KOPT-K1 (cell line): Measurements from ENCODE around the gene PTX3.

Experiments used
- H3K27ac ChIP-seq: fragments of 200-600 bp; sonication (generic); 2 replicates; pipeline ENCODE4 v1.5.1; 2016; ENCODE audit warnings: antibody characterized with exemption, mild to moderate bottlenecking, low read depth, low read length; ENCODE audit not compliant: poor library complexity, severe bottlenecking
- H3K36me3 ChIP-seq: fragments of 200-600 bp; sonication (generic); 2 replicates; pipeline ENCODE4 v1.5.1; 2017; ENCODE audit warnings: antibody characterized with exemption, mild to moderate bottlenecking, low read length, moderate library complexity; ENCODE audit not compliant: insufficient read depth
- H3K9me3 ChIP-seq: fragments of 200-600 bp; sonication (generic); 2 replicates; pipeline ENCODE4 v1.5.1; 2017; ENCODE audit warnings: antibody characterized with exemption, low read length, mild to moderate bottlenecking; ENCODE audit not compliant: insufficient read depth, poor library complexity, severe bottlenecking

The PTX3 gene

DNA sequence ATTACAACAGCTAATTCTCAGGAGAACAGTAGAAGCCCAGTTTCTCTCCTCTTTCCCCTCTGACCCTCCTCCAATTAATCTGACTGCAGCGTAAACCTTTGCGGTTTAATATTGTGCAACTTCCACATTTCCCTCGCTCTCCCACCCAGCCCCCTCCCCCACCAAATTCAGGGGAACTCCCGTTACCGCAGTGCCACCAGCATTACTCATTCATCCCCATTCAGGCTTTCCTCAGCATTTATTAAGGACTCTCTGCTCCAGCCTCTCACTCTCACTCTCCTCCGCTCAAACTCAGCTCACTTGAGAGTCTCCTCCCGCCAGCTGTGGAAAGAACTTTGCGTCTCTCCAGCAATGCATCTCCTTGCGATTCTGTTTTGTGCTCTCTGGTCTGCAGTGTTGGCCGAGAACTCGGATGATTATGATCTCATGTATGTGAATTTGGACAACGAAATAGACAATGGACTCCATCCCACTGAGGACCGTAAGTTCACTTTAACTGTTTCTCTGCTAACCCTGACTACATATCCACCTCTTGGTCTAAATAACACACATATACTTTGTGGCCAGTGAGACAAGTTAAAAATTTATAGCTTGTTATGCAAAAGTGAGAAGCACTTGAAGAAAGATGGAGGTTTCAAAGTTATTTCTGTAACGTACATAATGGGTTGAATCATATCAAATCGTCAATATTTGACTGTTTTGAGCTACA lies at the start of gene PTX3:
PTX3 (plus strand) TSS at position 268 of the 709 bp plus-strand sequence; CDS start at position 352, 84 bp downstream.
- Histone ChIP-seq H3K27ac (no peak within 1 kb of the TSS), H3K36me3 (no peaks in the 10 kb centered on the region), H3K9me3 (no peaks in the 10 kb centered on the region)

DNA sequence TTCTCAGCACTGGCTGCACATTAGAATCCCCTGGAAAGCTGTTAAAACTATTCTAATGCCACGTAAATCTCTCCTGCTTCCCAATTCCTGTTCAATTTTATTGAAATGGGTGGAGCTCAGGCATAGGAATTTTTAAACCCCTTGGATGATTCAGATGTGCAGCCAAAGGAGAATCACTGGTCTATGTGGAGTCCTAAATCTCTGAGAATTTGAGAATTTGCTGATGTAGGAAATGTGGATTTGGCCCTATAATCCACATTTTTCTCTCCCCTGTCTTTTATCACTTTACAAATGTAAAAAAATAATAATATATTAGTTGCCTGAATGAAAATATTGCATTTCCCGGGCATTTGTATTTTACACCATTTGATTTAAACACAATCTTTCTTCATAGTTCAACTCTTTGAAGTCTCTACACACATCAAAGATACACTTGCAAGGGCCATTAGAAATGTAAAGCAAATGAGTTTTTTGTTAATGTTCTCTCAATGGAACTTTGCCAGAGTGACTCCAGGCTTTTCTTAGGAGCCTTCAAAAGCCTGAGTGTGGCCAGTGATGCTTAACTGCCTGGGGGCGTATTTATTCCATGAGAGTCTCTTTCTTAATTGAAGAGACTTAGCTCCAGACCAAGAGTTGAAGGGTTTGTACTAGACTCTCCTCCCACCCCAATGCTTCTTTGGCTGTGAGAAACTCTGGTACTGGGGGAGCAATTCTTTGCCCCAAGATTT lies 48.8 kb upstream of the PTX3 start:
- Histone ChIP-seq H3K27ac (no peak overlapping the region), H3K9me3 (no peaks in the 10 kb centered on the region), H3K36me3 (no peaks in the 10 kb centered on the region)

DNA sequence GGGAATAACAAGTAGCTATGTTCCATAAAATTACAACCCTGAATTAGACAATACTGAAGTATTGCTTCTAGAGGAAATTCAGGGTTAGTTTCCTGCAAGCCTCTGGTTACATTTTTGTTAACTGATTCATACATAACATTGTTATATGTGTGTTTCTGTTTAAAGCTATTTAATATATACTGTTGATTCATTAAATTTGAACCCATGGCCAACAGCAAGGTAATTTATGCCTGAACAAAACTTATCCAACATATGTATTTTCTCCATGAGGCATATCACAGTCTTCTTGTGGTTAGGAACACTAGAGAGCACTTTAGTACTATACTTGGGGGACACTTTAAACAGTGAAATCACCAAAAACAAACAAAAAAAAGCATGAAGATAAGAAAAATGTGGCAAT lies 47.7 kb upstream of the PTX3 start:
- Histone ChIP-seq H3K27ac (no peak overlapping the region), H3K9me3 (no peaks in the 10 kb centered on the region), H3K36me3 (no peaks in the 10 kb centered on the region)

DNA sequence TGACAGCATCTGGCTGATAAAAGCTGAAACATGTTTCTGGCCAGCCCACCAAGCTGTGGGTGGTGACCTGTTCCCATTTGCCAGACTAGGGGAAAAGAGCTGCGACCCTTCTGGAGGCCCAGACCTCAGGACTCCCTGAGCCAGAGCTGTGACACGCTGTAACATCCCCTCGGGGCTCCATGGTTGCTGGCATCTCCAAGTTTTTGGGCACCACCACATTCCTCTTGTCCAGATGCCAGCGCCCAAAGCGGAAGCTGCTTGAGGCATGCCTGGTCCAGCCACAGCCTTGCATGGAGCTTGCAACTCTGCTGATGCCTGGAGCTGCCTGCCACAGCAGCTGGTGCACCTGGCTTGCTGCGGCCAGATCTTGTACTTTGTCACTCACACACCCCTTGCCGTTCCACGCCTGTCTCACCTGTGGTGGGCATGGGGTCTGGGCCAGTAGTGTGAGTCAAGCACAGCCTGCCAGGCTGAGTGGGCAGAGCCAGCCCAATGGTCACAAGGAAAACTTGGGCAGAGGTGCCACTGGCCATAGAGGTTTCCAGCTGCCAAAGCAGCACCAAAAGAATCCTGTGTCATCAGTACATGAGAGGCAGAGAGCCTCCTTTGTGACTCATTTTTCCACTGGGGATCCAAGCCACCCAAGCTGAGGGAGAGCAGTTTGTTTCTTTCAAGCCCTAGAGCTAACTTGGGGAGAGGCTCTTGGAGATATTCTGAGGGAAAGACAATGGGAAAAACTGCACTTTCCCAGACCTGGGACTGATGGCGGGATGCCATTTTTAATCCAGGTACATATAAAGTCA lies 45.7 kb upstream of the PTX3 start:
- no peak overlapping the region for H3K27ac ChIP-seq
- H3K9me3 ChIP-seq: no peaks in the 10 kb centered on the region

DNA sequence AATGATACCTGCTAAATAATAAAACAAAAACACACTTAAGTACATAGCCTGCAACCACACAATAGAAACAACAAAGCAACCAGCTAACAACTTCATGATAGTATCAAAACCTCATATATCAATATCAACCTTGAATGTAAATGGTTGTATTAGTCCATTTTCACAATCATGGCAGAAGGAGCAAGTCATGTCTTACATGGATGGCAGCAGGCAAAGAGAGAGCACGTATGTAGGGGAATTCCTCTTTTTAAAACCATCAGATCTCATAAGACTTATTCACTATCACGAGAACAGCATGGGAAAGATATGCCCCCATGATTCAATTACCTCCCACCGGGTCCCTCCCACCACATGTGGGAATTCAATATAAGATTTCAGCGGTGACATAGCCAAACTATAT lies 44.5 kb upstream of the PTX3 start:
- no peak overlapping the region for H3K27ac ChIP-seq
- H3K9me3 ChIP-seq: no peaks in the 10 kb centered on the region
- no peaks in the 10 kb centered on the region for H3K36me3 ChIP-seq

More for the DNA sequence above, 45.7 kb upstream of the PTX3 start:
- no peaks in the 10 kb centered on the region for H3K36me3 ChIP-seq

DNA sequence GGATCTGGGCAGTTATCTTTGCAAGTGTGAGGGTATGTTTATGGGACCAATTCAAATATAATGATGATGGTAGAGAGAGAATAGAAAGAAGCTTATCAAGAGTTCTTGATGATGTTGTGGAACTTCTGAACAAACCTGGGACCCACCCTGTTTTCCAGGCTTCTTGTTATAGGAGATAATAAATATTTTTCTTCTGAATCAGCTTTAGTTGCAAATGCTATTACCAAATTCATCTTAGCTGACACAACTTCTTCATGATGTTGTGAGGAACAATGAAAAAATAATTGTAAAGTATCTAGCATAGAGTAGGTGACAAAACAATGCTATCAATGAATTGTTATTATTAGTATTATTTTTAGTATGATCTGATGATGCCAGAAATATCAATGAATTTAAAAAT lies 43.5 kb upstream of the PTX3 start:
- H3K27ac ChIP-seq: no peak overlapping the region
- no peaks in the 10 kb centered on the region for H3K36me3 ChIP-seq
- H3K9me3 ChIP-seq: no peaks in the 10 kb centered on the region

DNA sequence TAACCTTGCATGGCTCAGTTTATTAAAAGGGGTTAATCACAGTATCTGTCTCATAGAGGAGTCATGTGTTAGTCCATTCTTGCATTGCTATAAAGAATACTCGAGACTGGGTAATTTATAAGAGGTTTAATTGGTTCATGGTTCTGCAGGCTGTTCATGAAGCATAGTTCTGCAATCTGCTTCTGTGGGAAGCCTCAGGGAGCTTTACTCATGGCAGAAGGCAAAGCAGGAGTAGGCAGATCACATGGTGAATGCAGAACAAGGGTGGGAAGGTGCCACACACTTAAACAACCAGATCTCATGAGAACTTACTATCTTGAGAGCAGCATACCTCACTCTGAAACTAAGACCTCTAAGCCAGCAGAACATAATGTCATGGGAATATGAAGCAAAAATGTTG lies 42.2 kb upstream of the PTX3 start:
- Histone ChIP-seq H3K27ac (no peak overlapping the region), H3K36me3 (no peaks in the 10 kb centered on the region), H3K9me3 (no peaks in the 10 kb centered on the region)

DNA sequence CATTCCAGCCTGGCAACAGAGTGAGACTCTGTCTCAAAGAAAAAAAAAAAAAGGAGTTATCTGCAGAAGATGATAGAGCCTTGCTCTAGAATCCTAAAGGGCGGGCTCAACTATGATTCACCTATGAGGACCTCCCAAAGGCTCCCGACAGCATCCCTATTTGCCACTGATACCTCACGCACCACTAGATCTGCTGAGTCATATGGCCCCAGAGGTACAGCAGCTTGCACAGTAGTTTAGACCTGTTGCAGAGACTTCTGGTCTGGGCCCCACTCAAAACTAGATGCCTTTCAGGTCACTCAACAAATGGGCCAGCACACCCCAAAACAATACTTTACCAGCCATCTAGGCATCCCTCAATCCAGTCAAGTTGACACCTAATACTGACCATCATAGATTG lies 38.1 kb upstream of the PTX3 start:
- Histone ChIP-seq H3K36me3 (no peaks in the 10 kb centered on the region), H3K27ac (no peak overlapping the region), H3K9me3 (no peaks in the 10 kb centered on the region)

DNA sequence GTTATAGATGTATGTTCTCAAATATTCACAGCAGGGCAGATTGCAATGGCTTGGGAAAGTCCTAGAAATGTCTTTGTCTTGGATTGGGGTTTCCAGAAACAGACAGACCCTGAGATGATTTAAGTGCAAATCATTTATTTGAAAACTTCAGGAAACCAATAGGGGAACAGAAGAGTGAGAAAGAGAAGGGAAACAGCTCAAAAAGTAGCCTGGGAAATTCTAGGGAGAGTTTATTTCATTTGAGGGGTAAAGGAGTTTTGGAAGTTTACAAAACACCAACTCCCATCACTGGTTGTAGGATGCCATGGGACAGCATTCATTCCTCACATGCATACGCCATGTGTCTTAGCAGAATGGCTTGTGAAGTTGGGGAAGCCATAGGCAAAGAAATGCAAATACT lies 32.3 kb upstream of the PTX3 start:
- no peaks in the 10 kb centered on the region for H3K9me3 ChIP-seq
- no peaks in the 10 kb centered on the region for H3K36me3 ChIP-seq
- no peak overlapping the region for H3K27ac ChIP-seq

DNA sequence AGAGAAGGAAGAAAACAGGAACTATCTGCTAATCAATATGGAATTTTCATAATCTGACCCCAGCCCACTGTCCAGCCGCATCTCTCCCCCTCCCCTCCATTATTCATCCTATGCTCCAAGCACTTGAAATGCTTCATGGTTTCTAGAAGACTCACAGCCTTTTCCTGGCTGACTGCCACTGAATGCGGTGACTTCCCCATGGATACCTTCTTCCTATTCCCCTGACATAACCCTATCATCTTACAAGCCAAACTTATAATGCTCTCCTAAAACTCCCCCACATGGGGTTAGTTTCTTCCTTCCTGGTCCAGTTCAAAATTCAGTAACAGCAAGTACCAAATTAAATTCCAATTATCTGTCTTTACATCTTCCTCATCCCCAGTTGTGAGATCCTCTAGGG lies 31.2 kb upstream of the PTX3 start:
- no peaks in the 10 kb centered on the region for H3K36me3 ChIP-seq
- H3K27ac ChIP-seq: no peak overlapping the region
- no peaks in the 10 kb centered on the region for H3K9me3 ChIP-seq

DNA sequence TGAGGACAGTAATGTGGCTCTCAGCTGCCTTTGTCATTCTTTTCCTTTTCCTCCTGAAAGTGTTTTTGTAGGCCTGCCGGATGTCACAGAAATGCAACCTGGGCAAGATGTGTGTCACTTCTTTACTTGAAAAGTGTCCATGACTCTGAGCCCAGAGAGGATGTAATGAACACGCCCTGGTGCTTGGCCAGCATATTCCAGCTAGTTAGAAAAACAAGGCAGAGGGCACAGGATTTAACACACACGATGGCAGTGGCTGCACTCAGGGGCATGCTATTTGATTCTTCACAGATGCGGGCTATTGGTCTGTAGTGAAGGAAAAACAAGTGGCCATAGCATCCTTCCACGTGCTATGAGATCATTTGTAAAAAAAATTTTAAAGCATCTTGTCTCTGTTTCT lies 30.3 kb upstream of the PTX3 start:
- H3K36me3 ChIP-seq: no peaks in the 10 kb centered on the region
- no peaks in the 10 kb centered on the region for H3K9me3 ChIP-seq
- H3K27ac ChIP-seq: no peak overlapping the region

DNA sequence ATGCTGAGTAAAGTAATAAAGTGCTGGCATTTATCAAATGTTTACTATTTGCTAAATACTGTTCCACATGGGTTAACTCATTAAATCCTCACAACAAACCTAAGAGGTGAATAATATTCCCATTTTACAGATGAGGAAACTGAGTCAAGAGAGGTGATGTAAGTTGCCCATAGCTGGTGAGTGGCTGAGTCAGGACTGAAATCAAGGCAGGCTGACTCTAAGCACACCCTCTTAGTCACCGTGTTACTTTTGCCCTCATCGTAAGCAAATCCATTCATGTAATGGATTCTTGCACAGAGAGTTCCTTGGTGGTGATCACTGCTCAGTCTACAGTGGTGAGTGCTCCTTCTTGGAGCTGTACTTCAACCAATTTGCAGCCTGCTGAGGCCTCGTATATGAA lies 28.9 kb upstream of the PTX3 start:
- H3K9me3 ChIP-seq: no peaks in the 10 kb centered on the region
- no peaks in the 10 kb centered on the region for H3K36me3 ChIP-seq
- no peak overlapping the region for H3K27ac ChIP-seq

DNA sequence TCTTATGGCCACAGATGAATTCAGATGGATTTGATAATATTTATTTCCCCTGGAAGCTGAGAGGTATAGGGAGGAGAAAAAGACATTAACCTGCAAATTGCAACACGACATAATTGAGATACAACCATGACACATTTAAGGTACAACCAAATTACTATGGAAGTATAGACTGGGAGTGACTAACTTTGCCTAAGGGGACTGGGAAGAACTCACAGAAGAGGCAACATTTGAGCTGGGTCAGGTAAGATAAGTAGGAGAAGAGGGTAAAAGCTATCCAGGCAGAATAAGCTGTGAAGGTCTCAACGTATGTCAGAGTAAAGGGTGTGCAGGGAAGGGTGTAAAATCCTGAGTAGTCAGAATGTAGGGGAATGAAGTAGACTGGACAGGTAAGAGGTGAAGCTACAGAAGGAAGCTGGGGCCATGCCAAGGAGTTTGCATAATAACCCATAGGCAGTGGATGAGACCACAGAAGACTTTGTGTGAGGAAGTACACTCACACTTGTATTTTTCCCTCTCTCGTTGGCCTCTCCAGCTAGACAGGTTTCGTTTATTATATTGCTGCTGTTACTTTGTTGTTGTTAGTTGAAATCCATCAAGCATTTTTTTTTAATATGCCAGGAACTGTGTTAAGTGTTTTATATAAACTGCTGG lies 28.0 kb upstream of the PTX3 start:
- no peaks in the 10 kb centered on the region for H3K9me3 ChIP-seq
- H3K27ac ChIP-seq: no peak overlapping the region
- no peaks in the 10 kb centered on the region for H3K36me3 ChIP-seq

DNA sequence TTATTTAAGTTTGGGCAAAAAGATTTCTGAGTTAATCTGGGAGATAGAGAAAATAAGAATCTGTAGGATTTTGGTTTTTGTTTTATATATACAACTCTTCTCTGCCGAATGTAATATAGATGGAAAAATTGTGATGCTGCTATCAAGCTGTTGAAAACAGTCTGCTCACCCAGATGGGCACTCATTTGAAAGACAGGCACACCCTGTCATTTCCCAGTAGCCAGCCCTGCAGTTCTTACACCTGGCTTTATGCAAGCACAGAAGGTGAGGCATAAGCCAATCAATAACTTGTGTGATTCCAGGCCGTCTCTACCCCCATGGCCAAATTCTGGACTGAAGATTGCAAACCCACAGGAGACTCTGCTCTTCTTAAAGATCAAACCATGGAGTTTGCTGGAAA lies 27.1 kb upstream of the PTX3 start:
- H3K9me3 ChIP-seq: no peaks in the 10 kb centered on the region
- H3K36me3 ChIP-seq: no peaks in the 10 kb centered on the region
- H3K27ac ChIP-seq: no peak overlapping the region

DNA sequence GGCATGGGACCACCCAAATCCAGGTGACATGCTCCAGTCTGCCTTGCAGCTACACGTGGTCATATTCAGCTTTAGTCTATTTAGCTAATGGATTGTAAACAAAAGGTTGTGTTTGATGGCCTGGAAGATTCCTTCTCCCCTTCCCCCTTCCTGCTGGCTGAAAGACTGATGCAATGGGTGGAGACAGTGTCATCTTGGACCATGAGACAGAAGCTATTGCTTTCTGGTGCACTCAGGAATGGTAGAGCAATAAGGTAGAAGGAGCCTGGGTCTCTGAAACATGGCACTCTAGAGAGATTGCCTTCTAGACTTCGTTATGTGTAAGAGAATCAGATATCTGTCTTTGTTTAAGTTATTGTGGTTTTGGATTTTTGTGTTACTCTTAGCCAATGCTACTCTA lies 25.7 kb upstream of the PTX3 start:
- no peak overlapping the region for H3K27ac ChIP-seq
- H3K9me3 ChIP-seq: no peaks in the 10 kb centered on the region
- H3K36me3 ChIP-seq: no peaks in the 10 kb centered on the region
